Epidermal melanocyte (primary cell): ENCODE measurements around the gene THSD4.

ENCODE experiments used
- DNase-seq: peaks from one replicate; pipeline ENCODE4 v3.0.0; 2011; ENCODE audit warnings: low spot score; ENCODE audit not compliant: insufficient read length

THSD4 gene

GRCh38 chr15:71114887-71115566, at the start of gene THSD4:
Gene THSD4 (plus strand): TSS chr15:71115471.
- DNase-seq, result peak; percentile 79

DNA sequence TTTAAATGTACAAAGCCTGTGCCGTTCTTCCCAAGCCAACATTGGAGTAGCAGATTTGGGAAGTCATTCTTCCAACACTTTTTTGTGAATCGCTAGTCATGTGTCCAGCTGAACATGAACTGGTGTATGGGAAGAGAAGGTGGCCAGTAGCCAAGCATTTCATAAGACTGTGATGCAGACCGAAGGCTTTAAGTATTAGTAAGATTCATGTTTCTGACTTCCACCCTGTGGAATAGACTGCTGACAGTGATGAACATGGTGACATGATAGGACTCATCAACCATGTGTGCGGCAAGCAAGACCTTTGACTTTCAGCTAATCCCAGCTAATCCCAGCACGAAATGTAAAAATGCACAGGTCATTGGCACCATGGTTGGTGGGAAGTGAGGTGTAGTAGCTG, 48.3 kb upstream of the THSD4 start:
- DNase-seq, result no peak

DNA sequence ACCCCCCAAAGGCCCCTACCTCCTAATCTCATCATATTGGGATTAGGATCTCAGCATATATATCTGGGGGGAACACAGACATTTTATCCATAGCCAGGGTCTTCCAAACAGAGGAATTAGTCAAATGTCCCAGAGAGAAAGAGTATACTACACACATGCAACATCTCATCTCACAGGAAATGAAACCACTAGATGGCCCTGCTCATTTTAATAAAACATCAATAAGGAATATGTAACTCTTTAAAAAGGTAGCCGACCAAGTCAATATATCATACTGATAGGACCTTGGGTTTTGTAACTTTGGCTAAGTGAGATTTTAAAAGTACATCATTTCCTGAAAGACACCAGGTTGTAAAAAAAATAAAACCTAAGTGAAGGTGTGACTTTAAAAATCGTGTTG, 45.6 kb upstream of the THSD4 start:
- DNase-seq, result no peak

DNA sequence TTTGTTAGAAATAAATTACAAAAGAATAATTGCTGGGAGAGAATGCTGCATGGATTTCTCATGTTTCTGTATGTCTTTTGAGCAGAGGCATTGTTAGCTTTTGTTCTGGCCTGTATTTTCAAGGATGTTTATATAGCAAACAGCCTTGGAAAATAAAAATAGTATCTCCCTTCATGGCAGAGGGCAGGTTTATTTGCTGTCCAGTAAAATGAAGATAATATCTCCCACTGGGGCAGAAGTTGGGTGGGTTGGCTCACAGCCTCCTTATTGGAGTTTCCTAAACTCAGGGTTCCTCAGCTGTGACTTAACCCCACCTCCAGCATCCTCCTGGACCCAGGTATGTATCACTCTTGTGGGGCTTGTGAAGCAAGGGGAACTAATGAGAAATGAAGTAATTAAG, 43.7 kb upstream of the THSD4 start:
- DNase-seq, result no peak

DNA sequence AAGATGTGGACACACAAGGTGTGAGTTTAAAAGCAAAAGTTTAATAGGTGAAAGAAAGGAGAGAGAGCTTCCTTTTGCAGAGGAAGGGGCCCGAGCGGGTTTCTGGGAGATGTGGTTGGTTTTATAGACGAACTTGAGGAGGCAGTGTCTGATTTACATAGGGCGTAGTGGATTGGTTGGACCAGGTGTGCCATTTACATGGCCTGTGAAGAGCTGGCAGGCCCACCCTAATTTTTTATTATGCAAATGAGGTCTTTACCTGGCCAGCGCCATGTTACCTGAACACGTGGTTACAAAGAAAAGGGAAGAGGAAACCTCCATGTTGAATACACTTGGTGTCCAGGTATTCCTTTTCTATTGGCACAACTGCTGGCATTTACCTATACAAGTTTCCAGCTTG, 42.8 kb upstream of the THSD4 start:
- DNase-seq, result no peak

- no peak for DNase-seq
These were observed 36.6 kb upstream of the THSD4 start for GRCh38 chr15:71078506-71079207.

DNA sequence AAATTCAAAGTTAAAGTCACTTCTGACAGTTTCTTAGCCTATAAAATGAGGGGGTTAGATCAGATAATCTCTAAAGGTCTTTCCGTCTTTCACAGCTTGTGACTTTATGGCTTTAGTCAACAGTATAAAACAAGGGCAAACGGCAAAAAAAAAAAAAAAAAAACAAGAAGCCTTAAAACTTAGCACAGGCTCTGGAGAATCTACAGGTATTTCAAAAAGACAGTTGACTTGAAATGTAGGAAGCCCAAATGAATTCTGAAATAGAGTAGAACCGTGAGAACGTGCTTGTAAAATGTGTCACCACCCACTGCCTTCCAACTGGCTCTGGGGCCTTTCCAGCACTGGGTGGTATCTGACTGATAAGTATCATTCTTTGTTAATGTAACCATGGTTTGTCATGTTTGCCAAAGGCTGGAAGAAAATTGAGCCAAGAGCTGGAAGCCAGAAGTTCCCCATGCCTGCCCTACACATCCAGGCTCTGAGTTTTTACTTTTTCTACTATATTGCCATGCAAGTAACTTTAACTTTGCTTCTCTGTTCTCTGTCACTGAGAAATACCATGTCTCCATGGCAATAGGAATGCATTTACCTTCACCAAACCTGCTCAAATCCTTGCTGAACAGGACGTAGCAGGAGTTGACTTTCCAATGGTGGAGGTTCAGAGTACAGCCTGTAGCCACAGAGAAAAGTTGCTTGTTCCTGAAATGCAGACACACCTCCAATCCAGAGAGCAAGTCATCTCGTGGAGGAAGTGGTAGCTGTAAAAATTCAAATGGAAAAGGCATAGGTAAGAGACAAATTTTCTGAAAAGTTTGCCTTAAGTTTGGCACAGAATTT, 35.8 kb upstream of the THSD4 start:
- DNase-seq, result no peak

DNA sequence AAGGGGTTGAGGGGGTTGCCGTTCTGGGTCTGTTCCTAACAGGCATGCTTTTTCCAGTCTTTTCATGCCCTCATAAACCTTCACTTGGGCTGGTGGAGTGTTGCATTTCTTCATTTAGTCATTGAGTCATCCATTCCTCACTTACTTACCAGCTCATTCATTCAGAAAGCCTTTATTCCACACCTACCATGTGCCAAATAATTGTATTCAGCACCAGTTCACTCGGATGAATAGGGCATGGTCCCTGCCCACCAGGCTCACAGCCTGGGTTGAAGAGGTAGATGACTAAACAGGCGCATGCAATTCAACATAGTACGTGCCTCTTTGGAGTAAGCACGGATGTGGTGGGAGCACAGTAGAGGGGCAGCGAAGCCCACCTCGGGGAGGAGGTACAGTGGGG, 35.1 kb upstream of the THSD4 start:
- no peak for DNase-seq

DNA sequence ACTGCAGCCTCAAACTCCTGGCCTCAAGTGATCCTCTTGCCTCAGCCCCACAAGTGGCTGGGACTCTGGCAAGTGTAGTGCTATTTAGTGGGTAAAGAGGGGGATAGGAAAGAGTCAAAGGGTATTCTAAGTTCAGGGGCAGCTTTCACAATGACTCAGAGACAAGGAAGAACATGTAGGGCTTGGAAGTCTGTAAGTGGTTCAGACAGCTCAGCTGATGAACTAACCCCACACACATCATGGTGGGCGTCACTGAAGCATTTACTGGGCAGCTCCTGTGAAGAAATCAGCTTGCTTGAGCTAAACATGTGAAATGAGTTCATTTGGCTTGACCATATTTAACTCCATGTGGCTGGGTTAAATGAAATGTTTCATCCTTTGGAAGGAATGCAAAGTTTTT, 34.6 kb upstream of the THSD4 start:
- no peak for DNase-seq

- DNase-seq, result no peak
These were observed 32.5 kb upstream of the THSD4 start for GRCh38 chr15:71082803-71083202.

DNA sequence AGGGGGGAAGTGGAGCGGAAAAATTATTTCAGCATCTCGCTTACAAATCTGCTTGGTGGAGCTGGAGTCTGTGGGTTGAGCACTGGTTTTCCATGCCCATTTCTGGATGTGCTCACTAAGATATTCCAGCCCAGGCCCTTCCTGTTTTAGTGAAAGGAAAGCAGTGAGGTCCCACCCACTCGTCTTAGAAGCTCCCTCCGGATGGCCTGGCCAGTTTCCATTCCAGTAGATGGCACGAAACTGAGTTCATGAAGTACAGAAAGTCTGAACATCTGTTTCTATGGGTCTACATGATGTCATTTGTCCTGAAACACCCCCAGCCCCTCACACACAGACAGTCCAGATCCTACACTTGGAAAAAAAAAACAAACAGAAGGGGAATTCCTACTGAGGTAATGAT, 31.9 kb upstream of the THSD4 start:
- DNase-seq, result no peak

GRCh38 chr15:71084264-71084663, 31.0 kb upstream of the THSD4 start:
- DNase-seq, result no peak

DNA sequence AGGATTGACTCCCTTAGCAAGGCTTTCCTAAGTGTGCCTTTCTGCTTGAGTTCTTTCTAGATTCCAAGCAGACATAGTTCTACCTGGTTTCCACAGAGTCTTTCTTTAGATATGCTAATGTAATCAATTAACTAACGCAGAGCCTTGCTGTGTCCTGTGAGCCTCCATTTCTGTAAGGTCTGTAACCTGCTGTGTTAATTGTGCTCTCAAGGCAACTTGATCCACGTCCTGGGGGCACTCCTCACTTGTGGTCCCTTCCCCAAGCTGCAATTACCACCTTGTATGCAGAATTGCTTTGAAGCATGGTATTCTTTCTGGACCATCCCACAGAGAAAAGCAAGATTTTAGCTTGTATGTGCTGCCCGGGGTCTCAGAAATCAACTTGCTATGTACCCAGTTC, 29.5 kb upstream of the THSD4 start:
- DNase-seq, result no peak

DNA sequence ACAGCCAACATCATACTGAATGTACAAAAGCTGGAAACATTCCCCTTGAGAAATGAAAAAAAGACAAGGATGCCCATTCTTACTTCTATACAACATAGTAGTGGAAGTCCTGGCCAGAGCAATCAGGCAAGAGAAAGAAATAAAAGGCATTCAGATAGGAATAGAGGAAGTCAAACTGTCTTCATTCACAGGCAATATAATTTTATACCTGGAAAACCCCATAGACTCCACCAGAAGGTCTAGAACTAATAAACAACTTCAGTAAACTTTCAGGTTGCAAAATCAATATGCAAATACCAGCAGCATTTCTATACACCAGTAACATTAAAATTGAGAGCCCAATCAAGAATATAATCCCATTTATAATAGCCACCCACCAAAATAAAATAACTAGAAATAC, 27.1 kb upstream of the THSD4 start:
- DNase-seq, result no peak

- no peak for DNase-seq
These were observed 26.6 kb upstream of the THSD4 start for GRCh38 chr15:71088683-71089082.

- no peak for DNase-seq
These were observed 25.5 kb upstream of the THSD4 start for GRCh38 chr15:71089801-71090200.

DNA sequence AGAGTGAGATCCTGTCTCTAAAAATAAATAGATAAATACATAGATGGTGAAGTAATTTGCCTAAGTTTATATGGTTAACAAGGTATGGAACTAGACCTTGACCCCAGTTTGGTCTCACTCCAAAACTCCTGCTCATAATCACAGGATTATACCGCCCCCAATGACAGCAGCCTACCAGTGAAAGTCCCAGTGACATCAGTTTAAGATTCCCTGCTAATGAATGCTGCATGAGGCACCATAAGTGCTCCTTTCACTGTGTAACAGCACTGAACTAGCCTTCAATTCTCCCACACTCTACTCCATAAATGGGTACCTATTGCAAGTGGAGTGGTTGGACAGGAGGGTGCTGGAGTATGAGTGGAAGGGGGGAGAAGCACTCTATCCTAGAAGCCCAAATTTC, 23.7 kb upstream of the THSD4 start:
- no peak for DNase-seq

GRCh38 chr15:71092056-71092600, 23.1 kb upstream of the THSD4 start:
- DNase-seq, result no peak

DNA sequence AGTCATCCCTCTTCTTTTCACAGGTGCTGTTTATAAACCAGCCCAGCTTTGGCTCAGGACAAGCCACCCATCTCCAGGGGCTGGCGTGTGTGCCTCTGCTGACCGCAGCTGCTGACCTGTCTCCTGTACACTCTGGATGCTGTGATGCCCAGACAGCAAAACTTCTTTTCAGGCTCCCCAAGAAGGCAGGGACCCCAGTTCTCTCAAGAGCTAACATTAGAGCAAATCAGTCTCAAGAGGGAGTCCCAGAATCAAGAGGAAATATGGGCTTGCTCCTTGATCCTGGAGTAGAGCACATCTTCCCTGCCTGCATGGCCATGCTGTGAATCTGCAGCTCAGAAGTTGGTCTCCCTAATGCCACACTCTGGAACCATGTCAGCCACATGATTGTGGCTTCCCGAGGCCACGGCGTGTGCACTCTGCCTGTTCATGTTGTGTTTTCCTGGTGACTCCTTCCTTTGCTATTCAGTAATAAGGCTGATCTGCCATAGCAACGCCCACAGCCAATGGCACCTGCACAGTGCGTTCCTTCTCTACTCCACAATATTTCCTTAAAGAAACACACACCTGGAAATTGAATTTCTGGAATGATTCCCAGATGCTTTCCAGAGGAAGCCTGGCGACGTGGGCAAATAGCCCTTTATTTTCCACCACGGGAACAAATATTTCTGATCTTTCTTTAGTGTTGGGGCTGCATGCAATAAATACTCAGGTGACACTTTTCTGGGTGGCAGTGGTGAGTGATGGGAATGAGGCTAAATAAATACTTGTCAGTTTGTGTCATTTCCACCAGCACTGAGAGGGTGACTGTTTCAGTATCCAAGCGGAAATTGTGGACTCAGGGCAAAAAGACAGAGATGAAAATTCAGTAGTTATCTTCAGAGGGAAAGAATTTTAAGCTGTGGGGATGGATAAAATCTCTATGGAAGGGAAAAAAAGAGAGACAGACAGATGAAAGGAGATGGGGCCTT, 21.9 kb upstream of the THSD4 start:
- no peak for DNase-seq

DNA sequence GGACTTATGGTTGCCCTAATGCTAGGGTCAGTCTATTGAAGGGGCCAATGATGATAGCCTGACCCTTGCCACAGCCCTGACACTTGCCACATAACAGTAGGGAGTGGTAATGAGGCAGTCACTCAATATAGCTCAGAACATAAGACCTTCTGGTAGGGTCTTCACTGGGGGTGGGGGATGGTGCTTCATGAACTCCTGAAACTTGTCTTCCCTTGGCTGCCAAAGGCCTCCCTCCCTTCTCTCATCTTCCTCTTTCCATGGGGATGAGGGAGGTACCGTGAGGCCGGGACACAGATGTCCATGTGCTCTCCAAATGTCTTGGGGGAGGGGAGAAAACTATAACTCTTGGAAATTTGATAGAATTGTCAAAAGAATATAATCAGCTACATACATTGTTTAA, 21.1 kb upstream of the THSD4 start:
- no peak for DNase-seq

DNA sequence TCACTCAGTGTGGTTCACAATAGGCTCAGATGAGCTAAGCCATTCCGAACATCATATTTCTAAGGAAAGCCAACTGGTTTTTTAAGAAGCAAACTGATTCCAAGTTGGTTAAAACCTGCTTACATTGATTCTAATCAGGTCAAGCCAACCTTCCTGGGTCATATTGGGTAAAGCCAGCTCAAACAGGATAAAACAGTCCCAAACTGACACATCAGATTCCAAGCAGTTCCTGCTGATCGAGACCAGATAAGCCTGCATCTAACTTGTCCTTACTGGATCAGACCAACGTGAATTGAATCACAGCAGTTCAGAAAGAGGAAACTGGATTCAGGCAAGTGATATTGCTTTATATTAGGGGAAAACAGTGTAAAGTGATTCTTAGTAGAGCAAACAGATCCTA, 18.6 kb upstream of the THSD4 start:
- DNase-seq, result no peak
